Neural progenitor cell (in vitro differentiated cells): ENCODE measurements around the gene CLK1.

Experiments
- EZH2 ChIP-seq: fragments of 200-600 bp; sonication (generic); IDR thresholded peaks from 2 replicates; pipeline ENCODE4 v1.6.1; 2017; ENCODE audit warnings: antibody characterized with exemption, mild to moderate bottlenecking, moderate library complexity
- EZH2phosphoT487 ChIP-seq: fragments of 200-600 bp; sonication (generic); IDR thresholded peaks from 2 replicates; pipeline ENCODE4 v1.6.1; 2017; ENCODE audit warnings: antibody characterized with exemption
- TF ChIP-seq, protein P1 (sequence below): fragments of 200-600 bp; sonication (generic); IDR thresholded peaks from 2 replicates; pipeline ENCODE4 v1.5.1; 2017; ENCODE audit warnings: antibody characterized with exemption, mild to moderate bottlenecking

DNA sequence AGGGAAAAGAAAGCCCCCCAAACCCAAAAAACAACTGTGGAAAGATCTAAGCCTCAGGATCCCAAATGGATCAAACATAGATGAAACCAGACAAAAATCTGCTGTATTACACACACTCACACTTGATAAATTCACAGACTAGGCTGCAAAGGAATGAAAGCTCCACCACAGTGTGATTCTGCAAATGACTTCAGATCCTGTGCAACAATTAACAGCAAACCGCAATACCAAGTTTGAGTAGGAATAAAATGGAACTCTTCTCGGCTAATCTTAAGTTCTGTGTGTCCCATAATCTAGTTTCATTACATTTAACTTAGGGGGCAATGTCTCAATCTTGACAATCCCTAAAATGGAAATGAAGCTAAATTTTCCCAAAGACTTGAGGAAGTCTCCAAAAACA is 11.9 kb downstream of the CLK1 start:
- TF ChIP-seq EZH2phosphoT487 (no peak), EZH2 (no peak)
- TF ChIP-seq, protein P1, sequence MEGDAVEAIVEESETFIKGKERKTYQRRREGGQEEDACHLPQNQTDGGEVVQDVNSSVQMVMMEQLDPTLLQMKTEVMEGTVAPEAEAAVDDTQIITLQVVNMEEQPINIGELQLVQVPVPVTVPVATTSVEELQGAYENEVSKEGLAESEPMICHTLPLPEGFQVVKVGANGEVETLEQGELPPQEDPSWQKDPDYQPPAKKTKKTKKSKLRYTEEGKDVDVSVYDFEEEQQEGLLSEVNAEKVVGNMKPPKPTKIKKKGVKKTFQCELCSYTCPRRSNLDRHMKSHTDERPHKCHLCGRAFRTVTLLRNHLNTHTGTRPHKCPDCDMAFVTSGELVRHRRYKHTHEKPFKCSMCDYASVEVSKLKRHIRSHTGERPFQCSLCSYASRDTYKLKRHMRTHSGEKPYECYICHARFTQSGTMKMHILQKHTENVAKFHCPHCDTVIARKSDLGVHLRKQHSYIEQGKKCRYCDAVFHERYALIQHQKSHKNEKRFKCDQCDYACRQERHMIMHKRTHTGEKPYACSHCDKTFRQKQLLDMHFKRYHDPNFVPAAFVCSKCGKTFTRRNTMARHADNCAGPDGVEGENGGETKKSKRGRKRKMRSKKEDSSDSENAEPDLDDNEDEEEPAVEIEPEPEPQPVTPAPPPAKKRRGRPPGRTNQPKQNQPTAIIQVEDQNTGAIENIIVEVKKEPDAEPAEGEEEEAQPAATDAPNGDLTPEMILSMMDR: no peak
